OCI-LY1 (cell line): ENCODE results near the gene SYN1.

ENCODE experiments used
- H2AFZ ChIP-seq: fragments of 200-600 bp; sonication (generic), shearing (Covaris generic); 2 replicates; pipeline ENCODE4 v1.6.0; 2014; ENCODE audit warnings: antibody characterized with exemption, mild to moderate bottlenecking, low read length
- H3F3A ChIP-seq: fragments of 200-600 bp; sonication (generic), shearing (Covaris generic); 2 replicates; pipeline ENCODE4 v1.6.0; 2014; ENCODE audit warnings: mild to moderate bottlenecking, antibody characterized with exemption, low read length, moderate library complexity; ENCODE audit not compliant: insufficient read depth
- H3K27ac ChIP-seq: fragments of 200-600 bp; sonication (generic); 2 replicates; pipeline ENCODE4 v1.5.1; 2014; ENCODE audit warnings: low read length, mixed run types, mild to moderate bottlenecking, low read depth; ENCODE audit not compliant: poor library complexity, severe bottlenecking
- H3K27me3 ChIP-seq: fragments of 200-600 bp; sonication (generic); 2 replicates; pipeline ENCODE4 v1.6.0; 2014; ENCODE audit warnings: antibody characterized with exemption, mild to moderate bottlenecking, low read length, moderate library complexity; ENCODE audit not compliant: insufficient read depth
- H3K36me3 ChIP-seq: fragments of 200-600 bp; sonication (generic); 2 replicates; pipeline ENCODE4 v1.6.1; 2014; ENCODE audit warnings: mild to moderate bottlenecking, antibody characterized with exemption, low read length, moderate library complexity, mixed read lengths; ENCODE audit not compliant: insufficient read depth
- H3K4me1 ChIP-seq: fragments of 200-600 bp; sonication (generic); 2 replicates; pipeline ENCODE4 v1.5.1; 2014; ENCODE audit warnings: mild to moderate bottlenecking, low read length, moderate library complexity; ENCODE audit not compliant: insufficient read depth, severe bottlenecking
- H3K4me2 ChIP-seq: fragments of 200-600 bp; sonication (generic), shearing (Covaris generic); 2 replicates; pipeline ENCODE4 v1.6.1; 2014; ENCODE audit warnings: low read length
- H3K4me3 ChIP-seq: fragments of 200-600 bp; sonication (generic); 2 replicates; pipeline ENCODE4 v1.5.1; 2014; ENCODE audit warnings: low read length, low read depth, mild to moderate bottlenecking, mixed read lengths; ENCODE audit not compliant: poor library complexity, severe bottlenecking
- H3K79me2 ChIP-seq: fragments of 200-600 bp; shearing (Covaris generic); 2 replicates; pipeline ENCODE4 v1.6.1; 2016; ENCODE audit warnings: mixed run types, low read length, mixed read lengths; ENCODE audit not compliant: insufficient read depth
- H3K9ac ChIP-seq: fragments of 200-600 bp; sonication (generic), shearing (Covaris generic); 2 replicates; pipeline ENCODE4 v1.6.1; 2014; ENCODE audit warnings: mild to moderate bottlenecking, low read length, mixed read lengths
- H3K9me2 ChIP-seq: fragments of 200-600 bp; sonication (generic), shearing (Covaris generic); 2 replicates; pipeline ENCODE4 v1.6.1; 2014; ENCODE audit warnings: low read depth, mild to moderate bottlenecking, low read length, mixed read lengths
- H3K9me3 ChIP-seq: fragments of 200-600 bp; shearing (Covaris generic); 2 replicates; pipeline ENCODE4 v1.6.1; 2014; ENCODE audit warnings: low read length, mixed read lengths
- H4K20me1 ChIP-seq: fragments of 200-600 bp; sonication (generic), shearing (Covaris generic); 2 replicates; pipeline ENCODE4 v1.6.0; 2016; ENCODE audit warnings: mild to moderate bottlenecking, low read length; ENCODE audit not compliant: insufficient read depth
- CTCF ChIP-seq: fragments of 200-600 bp; sonication (generic), shearing (Covaris generic); IDR thresholded peaks from 2 replicates; pipeline ENCODE4 v1.5.1; 2017; ENCODE audit warnings: mild to moderate bottlenecking, antibody characterized with exemption, low read length, moderate library complexity, mixed read lengths
- EZH2 ChIP-seq: fragments of 200-600 bp; sonication (generic), shearing (Covaris generic); IDR thresholded peaks from 2 replicates; pipeline ENCODE4 v1.8.0; 2017; ENCODE audit warnings: borderline replicate concordance, mixed run types, mild to moderate bottlenecking, antibody characterized with exemption, low read length, moderate library complexity, mixed read lengths

Gene SYN1

GRCh38 chrX:47590984-47591383 lies 28.7 kb downstream of the SYN1 start:
- Histone ChIP-seq H3K36me3 (no peaks in the 10 kb centered on the region), H3K4me2 (no peak overlapping the region), H3F3A (no peaks in the 10 kb centered on the region), H3K4me3 (no peak overlapping the region), H2AFZ (no peak overlapping the region), H3K27ac (no peak overlapping the region), H3K9ac (no peak overlapping the region), H3K9me2 (no peaks in the 10 kb centered on the region), H3K27me3 (no peaks in the 10 kb centered on the region), H3K79me2 (no peaks in the 10 kb centered on the region), H4K20me1 (no peaks in the 10 kb centered on the region), H3K4me1 (no peaks in the 10 kb centered on the region), H3K9me3 (no peaks in the 10 kb centered on the region)
- TF ChIP-seq EZH2 (no peak), CTCF (no peak)

- H3K9ac ChIP-seq, result no peak overlapping the region
- no peak overlapping the region for H3K4me2 ChIP-seq
- no peaks in the 10 kb centered on the region for H3K4me1 ChIP-seq
- no peak overlapping the region for H3K27ac ChIP-seq
- H3K27me3 ChIP-seq, result no peaks in the 10 kb centered on the region
- H4K20me1 ChIP-seq, result no peaks in the 10 kb centered on the region
- H3K9me3 ChIP-seq, result no peaks in the 10 kb centered on the region
- H3K36me3 ChIP-seq, result no peaks in the 10 kb centered on the region
- TF ChIP-seq CTCF (no peak), EZH2 (no peak)
- H3K4me3 ChIP-seq, result no peak overlapping the region
- H3K9me2 ChIP-seq, result no peaks in the 10 kb centered on the region
- no peaks in the 10 kb centered on the region for H3K79me2 ChIP-seq
- H2AFZ ChIP-seq, result no peak overlapping the region
- no peaks in the 10 kb centered on the region for H3F3A ChIP-seq
These were observed 31.5 kb downstream of the SYN1 start for GRCh38 chrX:47587906-47588735.

GRCh38 chrX:47587091-47587891 lies 32.4 kb downstream of the SYN1 start:
- Histone ChIP-seq H3F3A (no peaks in the 10 kb centered on the region), H2AFZ (no peak overlapping the region), H3K9me3 (no peaks in the 10 kb centered on the region), H3K9ac (no peak overlapping the region), H3K79me2 (no peaks in the 10 kb centered on the region), H4K20me1 (no peaks in the 10 kb centered on the region), H3K9me2 (no peaks in the 10 kb centered on the region), H3K4me1 (no peaks in the 10 kb centered on the region), H3K4me2 (no peak overlapping the region), H3K27ac (no peak overlapping the region), H3K36me3 (no peaks in the 10 kb centered on the region), H3K27me3 (no peaks in the 10 kb centered on the region), H3K4me3 (no peak overlapping the region)
- TF ChIP-seq EZH2 (no peak), CTCF (no peak)
